ENCODE results near the gene SBNO1.

DNA sequence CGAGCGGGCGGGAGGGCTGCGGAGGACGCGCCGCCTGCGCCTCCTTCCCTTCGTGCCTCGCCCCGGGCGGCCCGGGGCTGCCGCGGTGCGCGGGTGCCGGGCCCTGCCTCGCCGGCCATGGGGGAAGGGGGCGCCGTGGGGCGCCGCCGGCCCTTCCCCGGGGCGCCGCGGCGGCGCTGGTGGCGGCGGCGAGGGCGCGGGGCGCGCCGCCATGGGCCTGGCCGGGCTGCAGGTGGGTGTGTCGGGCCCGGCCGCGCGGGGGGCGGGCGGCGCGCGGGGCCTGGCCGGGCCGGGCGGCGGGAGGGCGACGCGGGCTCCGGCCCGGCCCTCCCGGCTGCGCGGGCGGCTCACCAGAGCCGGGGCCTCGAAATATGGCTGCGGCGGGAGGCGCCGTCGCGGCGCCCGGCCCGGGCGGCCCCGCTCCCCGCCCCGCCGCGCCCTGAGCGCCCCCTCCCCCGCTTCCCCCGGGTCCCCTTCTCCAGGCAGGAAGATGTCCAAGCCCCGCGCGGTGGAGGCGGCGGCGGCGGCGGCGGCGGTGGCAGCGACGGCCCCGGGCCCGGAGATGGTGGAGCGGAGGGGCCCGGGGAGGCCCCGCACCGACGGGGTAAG is 24.4 kb upstream of the SBNO1 start:
- TF ChIP-seq, protein P1, sequence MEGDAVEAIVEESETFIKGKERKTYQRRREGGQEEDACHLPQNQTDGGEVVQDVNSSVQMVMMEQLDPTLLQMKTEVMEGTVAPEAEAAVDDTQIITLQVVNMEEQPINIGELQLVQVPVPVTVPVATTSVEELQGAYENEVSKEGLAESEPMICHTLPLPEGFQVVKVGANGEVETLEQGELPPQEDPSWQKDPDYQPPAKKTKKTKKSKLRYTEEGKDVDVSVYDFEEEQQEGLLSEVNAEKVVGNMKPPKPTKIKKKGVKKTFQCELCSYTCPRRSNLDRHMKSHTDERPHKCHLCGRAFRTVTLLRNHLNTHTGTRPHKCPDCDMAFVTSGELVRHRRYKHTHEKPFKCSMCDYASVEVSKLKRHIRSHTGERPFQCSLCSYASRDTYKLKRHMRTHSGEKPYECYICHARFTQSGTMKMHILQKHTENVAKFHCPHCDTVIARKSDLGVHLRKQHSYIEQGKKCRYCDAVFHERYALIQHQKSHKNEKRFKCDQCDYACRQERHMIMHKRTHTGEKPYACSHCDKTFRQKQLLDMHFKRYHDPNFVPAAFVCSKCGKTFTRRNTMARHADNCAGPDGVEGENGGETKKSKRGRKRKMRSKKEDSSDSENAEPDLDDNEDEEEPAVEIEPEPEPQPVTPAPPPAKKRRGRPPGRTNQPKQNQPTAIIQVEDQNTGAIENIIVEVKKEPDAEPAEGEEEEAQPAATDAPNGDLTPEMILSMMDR (conservative IDR thresholded peaks at IDR 0.05): no peak
- no peak for TF ChIP-seq ZFX (IDR thresholded peaks at IDR 0.05)

Data from C4-2B (cell line).